HG02970 (cell line): ENCODE results near the gene ZNF554.
"Not testable (repeated sequence)": the region's sequence is repeated elsewhere in the genome, so short reads cannot be mapped to it uniquely, and the experiment has no call there.

Experiments
- ATAC-seq: cut with Tn5 transposase; IDR thresholded peaks from one replicate; pipeline ENCODE4 v1.9.1; 2021; ENCODE audit warnings: mild to moderate bottlenecking, moderate library complexity, moderate number of reproducible peaks; ENCODE audit not compliant: unreplicated experiment, low FRiP score

The ZNF554 gene

DNA sequence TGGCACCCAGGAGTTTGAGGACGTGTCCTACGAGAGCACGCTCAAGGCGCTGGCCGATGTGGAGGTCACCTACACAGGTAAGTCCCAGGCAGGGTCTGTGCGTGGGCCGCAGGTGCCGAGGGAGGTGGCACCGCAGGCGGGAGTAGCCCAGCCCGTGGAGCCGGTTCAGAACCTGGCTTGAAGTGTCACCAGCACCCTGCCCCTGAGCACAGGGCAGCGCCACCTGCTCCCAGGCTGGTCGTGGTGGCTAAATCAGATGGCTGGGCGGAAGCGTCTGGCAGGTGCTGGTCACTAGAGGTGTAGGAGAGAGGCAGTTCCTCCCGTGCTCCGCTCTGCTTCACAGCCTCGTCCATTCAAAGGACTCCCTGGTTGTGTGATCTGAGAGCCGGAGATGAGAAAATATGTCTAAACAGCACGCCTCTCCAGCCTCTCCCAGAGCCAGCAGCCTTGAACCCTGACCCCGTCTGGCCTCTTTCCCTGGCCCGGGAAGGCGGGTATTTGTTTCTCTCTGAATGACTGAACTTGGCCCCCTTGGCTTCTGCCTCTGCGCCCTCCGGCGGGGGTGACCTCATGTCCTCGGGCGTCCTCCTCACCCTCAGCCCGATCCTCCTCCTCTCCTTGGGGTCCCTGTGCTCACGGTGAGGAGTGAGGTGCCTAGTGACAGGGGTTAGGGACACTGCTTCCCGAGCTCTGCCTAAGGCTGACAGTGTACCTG is 29.0 kb upstream of the ZNF554 start:
- ATAC-seq = no peak

- no peak for ATAC-seq
Observed at GRCh38 chr19:2791440-2791839, 28.2 kb upstream of the ZNF554 start.

DNA sequence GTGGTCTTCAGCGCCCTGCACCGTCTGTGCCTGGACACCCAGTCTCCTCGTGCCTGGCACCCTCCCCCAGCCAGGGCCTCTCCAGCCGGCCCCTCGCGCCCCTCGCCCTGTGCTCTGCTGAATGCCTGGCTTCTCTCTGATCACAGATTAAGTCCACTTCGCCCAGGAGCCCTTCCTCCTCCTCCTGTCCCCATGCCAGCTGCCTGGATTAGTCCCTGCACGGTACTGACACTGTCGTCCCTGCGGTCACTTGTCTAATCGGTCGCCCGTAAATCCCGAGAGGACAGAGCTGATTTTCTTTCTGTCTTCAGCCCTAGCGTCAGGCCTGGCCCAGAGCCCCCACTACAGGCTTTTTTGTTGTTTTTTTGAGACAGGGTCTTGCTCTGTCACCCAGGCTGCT is 27.8 kb upstream of the ZNF554 start:
- ATAC-seq = no peak

DNA sequence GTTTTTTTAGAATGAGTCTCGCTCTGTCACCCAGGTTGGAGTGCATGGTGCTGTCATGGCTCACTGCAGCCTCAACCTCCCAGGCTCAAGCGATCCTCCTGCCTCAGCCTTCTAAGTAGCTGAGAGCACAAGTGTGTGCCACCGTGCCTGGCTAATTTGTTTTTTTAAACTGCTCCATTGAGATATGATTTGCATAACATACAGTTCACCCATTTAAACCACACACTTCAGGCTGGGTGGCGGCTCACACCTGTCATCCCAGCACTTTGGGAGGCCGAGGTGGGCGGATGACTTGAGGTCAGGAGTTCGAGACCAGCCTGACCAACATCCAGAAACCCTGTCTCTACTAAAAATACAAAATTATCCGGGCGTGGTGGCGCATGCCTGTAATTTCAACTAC is 27.0 kb upstream of the ZNF554 start:
- ATAC-seq = not testable (repeated sequence)

DNA sequence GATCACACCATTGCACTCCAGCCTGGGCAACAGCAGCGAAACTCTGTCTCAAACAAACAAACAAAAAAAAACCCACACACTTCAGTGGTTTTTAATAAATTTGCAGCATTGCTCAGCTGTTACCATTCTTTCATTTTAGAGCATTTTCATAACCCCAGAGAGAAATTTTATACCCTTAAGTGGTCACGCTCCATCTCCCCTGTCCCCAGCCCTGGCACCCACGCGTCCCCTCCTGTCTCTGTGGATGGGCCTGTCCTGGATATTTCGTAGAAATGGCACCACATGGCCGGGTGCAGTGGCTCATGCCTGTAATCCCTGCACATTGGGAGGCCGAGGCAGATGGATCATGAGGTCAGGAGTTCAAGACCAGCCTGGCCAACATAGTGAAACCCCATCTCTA is 26.5 kb upstream of the ZNF554 start:
- no peak for ATAC-seq

DNA sequence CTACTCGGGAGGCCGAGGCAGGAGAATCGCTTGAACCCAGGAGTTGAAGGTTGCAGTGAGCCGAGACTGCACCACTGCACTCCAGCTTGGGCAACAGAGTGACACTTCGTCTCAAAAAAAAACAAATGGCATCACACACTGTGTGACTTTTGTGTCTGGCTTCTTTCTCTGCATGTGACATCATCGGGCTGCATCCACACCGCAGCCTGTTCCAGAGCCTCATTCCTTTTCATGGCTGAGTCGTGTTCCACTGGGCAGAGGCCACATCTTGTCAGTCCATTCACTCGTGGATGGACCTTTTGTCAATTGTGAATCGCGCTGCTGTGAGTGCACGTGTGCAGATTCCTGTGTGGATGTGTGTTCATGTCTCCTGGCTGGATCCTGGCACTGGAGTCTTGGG is 26.1 kb upstream of the ZNF554 start:
- no peak for ATAC-seq

DNA sequence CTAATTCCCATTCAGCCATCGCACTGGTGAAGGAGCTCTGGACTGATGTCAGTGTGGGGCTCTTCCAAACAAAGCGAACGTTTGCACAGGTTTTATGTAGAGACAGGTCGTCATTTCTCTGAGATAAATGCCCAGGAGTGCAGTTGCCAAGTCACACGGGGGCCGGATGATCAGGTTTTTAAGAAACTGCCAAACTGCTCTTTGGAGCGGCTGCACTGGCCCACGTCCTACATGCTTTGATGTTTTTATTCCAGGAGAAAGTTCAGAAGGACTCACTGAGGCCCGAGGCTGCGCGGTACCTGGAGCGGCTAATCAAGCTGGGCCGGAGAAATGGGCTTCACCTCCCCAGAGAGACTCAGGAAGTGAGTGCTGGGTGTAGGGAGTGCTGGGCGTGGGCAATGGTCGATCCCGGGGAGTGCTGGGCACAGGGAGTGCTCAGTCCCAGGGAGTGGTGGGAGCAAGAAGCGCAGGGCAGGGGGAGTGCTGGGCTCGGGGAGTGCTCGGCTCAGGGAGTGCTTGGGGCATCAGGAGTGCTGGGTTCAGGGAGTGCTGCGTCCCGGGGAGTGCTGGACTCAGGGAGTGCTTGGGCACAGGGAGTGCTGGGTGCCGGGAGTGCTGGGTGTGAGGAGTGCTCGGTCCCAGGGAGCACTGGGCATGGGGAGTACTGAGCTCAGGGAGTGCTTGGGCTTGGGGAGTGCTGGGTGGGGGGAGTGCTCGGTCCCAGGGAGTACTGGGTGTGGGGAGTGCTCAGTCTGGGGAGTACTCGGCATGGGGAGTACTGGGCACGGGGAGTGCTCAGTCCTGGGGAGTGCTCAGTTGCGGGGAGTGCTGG is 23.6 kb upstream of the ZNF554 start:
- no peak for ATAC-seq

GRCh38 chr19:2796659-2797266 is 22.9 kb upstream of the ZNF554 start:
- ATAC-seq = no peak

- no peak for ATAC-seq
Observed at GRCh38 chr19:2797280-2797679, 22.4 kb upstream of the ZNF554 start.

DNA sequence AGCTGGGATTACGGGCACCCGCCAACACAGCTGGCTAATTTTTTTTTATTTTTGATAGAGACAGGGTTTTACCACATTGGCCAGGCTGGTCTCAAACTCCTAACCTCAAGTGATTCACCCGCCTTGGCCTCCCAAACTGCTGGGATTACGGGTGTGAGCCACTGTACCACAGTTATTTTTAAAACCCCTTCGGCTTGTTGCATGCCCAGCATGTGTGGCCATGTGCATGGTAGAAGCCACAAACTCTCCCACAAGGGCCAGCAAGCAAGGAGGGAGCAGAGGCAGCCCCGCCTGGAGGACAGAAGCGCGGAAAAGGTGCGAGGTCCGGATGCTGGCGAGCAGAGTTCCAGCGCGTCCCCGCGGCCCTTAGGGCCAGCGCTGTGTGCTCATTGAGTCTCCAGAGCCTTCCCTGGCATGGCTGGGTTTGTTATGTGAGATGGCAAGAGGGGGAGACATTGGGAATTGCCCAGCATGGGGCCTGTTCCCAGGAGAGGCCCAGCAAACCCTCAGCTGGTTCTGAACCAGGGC is 21.4 kb upstream of the ZNF554 start:
- ATAC-seq = no peak

- ATAC-seq = no peak
Observed at GRCh38 chr19:2798733-2799132, 20.9 kb upstream of the ZNF554 start.

GRCh38 chr19:2799273-2800020 is 20.2 kb upstream of the ZNF554 start:
- ATAC-seq = no peak

DNA sequence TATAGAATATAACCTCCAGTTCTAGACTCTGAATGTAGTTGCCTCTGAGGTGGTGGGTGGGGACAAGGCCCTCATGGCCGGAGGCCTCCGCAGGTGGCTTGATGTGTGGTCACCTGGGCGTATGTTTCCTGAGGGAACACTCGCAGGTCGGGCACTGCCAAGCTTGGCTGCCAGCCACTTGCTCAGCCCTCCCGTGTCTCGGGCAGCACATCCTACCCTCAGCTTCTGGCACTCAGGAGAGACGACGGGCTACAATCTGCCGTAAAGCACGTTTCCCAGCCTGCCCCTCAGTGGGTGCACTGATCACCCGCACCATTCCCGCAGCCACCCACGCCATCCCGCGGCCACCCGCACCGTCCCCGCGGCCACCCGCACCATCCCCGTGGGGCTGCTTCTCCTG is 19.2 kb upstream of the ZNF554 start:
- ATAC-seq = no peak

DNA sequence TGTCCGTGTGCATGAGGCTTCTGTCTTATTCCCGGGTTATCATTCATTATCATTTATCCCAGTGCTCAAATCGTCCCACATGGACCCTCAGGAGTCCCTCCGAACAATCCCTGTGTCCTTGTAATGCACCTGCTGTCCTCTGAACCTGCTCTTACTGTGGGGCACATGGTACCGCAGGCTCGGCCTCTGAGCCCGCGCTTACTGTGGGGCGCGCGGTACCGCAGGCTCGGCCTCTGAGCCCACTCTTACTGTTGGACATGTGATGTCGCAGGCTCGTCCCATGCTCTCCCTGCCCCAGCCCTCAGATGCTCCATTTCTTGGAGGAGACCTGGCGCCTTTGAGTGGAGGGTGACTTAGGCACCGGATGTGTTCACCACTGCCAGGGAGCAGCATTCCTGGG is 16.8 kb upstream of the ZNF554 start:
- ATAC-seq = no peak

GRCh38 chr19:2803486-2804155 is 16.0 kb upstream of the ZNF554 start:
- no peak for ATAC-seq

DNA sequence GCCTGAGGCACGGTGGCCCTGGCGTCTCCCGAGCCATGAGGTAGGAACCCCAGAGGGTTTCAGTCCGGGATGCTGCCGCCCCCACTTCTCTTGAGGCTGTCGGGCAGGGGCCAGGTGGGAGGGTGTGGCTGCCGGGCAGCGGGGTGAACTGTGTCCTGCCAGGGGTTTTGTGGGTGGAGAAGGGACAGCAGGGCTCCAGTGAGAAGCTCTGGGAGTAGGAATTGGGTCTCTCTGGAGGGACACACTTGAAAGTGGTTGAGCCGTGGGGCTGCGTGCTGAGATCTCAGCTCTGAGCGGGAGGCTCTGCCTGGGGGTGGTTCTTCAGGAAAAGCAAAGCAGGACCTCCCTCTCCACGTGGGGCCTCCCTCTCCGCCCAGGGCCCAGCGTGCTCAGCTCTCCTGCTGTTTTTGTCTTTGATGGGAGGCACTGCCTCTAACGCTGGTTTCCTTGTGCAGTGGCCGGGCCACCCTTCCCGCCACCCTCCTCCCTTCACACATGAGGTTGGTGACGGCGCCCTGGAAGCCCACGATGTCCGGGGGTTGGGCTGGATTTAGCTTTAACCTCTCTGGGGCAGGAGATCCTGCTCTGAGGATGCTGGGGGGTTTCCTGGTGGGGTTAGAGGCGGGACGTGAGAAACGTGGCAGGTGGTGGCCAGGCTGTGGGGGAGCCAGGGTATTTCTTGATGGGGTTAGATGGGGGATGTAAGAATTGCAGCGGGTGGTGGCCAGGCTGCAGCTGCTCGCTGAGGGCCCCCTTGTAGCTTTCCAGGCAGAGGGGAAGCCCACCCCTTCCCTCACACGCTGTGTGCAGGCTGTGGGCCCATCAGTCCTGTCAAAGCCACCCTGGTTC is 15.3 kb upstream of the ZNF554 start:
- no peak for ATAC-seq

DNA sequence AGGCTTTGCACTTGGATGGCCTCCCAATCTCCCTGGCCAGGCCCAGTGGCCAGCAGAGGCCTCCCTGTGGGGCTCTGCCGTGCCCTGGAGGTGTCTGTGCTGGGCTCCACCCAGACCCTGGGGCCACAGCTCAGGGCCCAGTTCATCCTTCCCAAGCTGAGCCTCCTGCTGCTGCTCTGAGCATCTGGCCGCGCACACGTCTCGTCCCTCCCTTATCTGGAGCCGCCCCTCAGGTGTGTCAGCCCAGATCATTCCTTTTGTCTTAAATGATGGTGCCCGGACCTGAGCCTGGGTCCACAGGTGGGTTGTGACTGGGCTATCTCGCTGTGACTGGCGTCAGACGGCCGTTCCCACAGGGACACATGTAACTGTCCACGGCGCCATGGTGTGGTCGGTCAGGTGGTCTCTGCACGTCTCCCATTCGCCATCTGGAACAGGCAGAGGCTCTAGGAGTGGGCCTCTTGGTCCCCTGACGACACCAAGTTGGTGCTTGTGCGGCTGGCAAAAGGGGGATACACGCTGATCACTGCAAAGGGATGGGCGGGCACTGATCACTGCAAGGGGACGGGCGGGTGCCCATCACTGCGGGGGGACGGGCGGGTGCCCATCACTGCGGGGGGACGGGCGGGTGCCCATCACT is 14.3 kb upstream of the ZNF554 start:
- no peak for ATAC-seq

GRCh38 chr19:2805991-2806649 is 13.5 kb upstream of the ZNF554 start:
- ATAC-seq = no peak
